Bronchial epithelial cell (primary cell): ENCODE results near the gene HOXB9. TPM values are rescaled to one million over a fixed set of nuclear protein-coding genes. Genes with fewer than 3 reads are reported as not detected.

Experiments
- DNase-seq: peaks from one replicate; pipeline ENCODE4 v3.0.0-alpha.2; 2010; ENCODE audit warnings: low read depth
- FAIRE-seq: peaks from 2 replicates; lab custom pipeline; 2011; peaks lifted over from hg19 to GRCh38; lab: Jason Lieb, UNC
- H3K27me3 ChIP-seq: 2 replicates; pipeline ENCODE4 v1.5.1; 2011; ENCODE audit warnings: low read length; ENCODE audit not compliant: control insufficient read depth, insufficient read depth
- H3K36me3 ChIP-seq: 2 replicates; pipeline ENCODE4 v1.5.1; 2011; ENCODE audit warnings: low read length; ENCODE audit not compliant: control insufficient read depth, insufficient read depth
- H3K4me3 ChIP-seq: 2 replicates; pipeline ENCODE4 v1.5.1; 2011; ENCODE audit warnings: mild to moderate bottlenecking, low read depth, low read length, control low read depth
- total RNA-seq: library from RNA; depleted of rRNA; stranded (reverse); fragments of >200 nt; gene quantifications from 2 replicates; pipeline ENCODE4 v1.2.1, GENCODE V29; 2014
- TF ChIP-seq, protein P1 (sequence below): IDR thresholded peaks from 2 replicates; pipeline ENCODE4 v1.5.1; 2011; ENCODE audit warnings: mild to moderate bottlenecking, moderate library complexity, low read length, control low read depth, inconsistent platforms; ENCODE audit not compliant: insufficient read depth, severe bottlenecking

Gene HOXB9
- total RNA-seq, 1 donor from 2014 or later: not detected

GRCh38 chr17:48597528-48597777, 28.7 kb downstream of the HOXB9 start:
- DNase-seq (no peak), FAIRE-seq (no peak)
- Histone ChIP-seq H3K36me3 (no peaks in the 10 kb centered on the region), H3K27me3 (peaks cover 92% of the 10 kb centered on the region), H3K4me3 (no peak overlapping the region)
- TF ChIP-seq, protein P1, sequence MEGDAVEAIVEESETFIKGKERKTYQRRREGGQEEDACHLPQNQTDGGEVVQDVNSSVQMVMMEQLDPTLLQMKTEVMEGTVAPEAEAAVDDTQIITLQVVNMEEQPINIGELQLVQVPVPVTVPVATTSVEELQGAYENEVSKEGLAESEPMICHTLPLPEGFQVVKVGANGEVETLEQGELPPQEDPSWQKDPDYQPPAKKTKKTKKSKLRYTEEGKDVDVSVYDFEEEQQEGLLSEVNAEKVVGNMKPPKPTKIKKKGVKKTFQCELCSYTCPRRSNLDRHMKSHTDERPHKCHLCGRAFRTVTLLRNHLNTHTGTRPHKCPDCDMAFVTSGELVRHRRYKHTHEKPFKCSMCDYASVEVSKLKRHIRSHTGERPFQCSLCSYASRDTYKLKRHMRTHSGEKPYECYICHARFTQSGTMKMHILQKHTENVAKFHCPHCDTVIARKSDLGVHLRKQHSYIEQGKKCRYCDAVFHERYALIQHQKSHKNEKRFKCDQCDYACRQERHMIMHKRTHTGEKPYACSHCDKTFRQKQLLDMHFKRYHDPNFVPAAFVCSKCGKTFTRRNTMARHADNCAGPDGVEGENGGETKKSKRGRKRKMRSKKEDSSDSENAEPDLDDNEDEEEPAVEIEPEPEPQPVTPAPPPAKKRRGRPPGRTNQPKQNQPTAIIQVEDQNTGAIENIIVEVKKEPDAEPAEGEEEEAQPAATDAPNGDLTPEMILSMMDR: no peak

DNA sequence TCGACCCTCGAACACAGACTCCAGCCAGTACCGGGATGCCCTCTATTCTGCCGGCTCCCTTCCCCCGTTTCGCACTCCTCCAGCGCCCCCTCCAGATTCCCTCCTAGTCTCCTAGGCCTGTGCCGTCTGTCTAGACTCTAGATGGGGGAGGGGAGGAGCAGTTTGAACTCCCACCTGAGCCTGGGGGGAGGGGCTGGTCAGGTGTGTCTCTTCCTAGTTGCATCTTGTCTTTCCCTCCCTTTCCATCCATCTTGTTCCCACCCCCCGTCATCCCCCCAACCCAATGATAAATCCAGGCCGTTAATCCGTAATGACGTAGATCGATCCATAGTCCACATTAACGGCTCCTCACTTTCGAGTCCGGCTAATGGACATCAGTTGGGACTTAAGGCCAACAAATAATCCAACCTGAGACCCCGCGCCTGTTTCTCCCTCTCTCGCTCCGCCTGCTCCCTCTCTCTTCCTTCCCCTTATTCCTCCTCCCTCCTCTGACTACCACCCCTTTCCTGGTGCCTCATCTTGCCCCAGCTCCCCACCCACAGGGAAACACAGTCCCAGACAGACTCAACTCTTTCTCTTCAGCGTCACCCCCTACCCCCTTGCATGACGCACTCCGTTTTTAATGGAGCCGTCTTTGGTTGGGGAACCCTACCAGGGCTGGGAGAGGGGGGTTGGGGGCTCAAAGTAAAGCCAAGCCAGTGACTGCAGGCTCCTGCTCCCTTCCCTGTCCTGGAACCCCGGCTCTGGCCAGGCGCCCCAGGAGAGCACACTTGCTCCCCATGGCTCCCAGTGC, 29.2 kb downstream of the HOXB9 start:
- TF ChIP-seq, protein P1: no peak
- DNase-seq (no peak), FAIRE-seq (no peak)
- H3K4me3 ChIP-seq: no peak overlapping the region
- H3K27me3 ChIP-seq: peaks cover 91% of the 10 kb centered on the region
- H3K36me3 ChIP-seq: no peaks in the 10 kb centered on the region

DNA sequence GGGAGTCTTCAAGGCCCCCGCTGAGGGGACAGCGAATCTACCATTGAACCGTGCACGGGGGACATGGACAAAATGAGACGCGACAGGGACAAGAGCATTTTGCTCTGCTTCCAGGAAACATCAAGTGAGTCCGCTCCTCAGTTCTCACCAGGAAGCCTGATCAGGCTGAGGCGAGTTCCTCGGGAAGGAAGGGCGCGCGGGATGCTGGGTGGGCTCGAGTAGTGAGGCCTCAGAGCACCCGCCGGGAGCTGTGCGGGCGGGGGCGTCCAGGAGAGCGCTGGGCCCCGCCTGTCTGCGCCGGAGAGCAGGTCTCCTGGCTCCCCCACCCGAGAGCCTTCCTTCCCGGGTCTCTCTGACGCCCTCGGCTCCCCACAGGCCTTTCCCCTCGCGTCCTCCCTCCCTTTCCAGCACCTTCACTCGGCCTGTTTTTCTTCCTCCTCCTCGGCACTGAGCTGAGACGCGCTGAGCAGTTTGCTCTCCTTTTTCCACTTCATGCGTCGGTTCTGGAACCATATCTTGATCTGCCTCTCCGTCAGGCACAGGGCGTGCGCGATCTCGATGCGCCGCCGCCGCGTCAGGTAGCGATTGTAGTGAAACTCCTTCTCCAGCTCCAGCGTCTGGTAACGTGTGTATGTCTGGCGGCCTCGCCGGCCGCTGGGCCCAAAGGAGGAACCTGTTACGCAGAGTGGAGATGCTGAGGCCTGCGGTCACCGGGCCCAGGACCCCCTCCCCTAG, 30.0 kb downstream of the HOXB9 start:
- H3K27me3 ChIP-seq: peaks cover 89% of the 10 kb centered on the region
- no peak for DNase-seq
- TF ChIP-seq, protein P1: no peak
- H3K36me3 ChIP-seq: no peaks in the 10 kb centered on the region
- no peak overlapping the region for H3K4me3 ChIP-seq
- FAIRE-seq: no peak

- TF ChIP-seq, protein P1: no peak
- FAIRE-seq: no peak
These were observed 30.7 kb downstream of the HOXB9 start for GRCh38 chr17:48595278-48595999.

DNA sequence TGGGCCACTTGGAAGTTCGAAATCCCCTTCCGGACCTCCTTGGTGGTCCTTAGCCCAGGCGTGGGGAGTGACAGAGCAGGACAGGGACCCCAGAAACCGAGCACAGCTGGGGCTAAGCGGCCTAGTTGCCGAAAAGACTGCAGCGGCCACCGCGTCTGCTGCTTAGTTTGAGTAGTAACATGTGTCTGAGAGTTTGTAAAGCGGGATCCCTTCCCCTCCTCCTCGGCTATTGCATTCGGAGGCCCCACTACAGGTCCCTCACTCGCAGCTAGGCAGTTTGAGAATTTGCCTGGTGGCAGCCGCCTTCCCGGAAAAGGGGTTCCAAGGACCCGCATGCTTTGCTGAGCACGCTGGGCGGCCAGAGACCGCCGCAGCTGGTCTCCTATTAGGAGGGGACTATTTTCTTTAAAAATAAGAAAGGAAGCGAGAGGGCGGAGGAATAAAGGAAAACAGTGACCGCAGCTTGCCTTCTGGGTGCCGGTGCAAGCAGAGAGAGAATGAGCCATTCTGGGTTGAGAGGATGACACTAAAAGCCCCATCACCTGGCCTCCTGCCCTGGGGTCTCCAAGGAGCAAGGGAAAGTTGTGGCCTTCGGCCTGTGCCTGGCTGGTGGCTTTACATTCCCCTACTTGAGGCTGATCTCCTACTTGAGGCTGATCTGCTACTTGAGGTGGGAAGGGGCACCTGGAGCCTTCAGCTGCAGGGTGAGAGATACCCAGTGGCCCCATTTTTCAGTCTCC, 31.4 kb downstream of the HOXB9 start:
- H3K4me3 ChIP-seq: no peak overlapping the region
- TF ChIP-seq, protein P1: no peak
- DNase-seq (no peak), FAIRE-seq (no peak)
- peaks cover 86% of the 10 kb centered on the region for H3K27me3 ChIP-seq
- H3K36me3 ChIP-seq: no peaks in the 10 kb centered on the region

More at GRCh38 chr17:48595278-48595999, 30.7 kb downstream of the HOXB9 start:
- H3K27me3 ChIP-seq: peaks cover 89% of the 10 kb centered on the region
- no peak for DNase-seq
- H3K36me3 ChIP-seq: no peaks in the 10 kb centered on the region
- no peak overlapping the region for H3K4me3 ChIP-seq
